ENCODE measurements around the gene ELOVL7. TPM values are rescaled to one million over a fixed set of nuclear protein-coding genes. Genes with fewer than 3 reads are reported as not detected.
"Not testable (repeated sequence)": the region's sequence is repeated elsewhere in the genome, so short reads cannot be mapped to it uniquely, and the experiment has no call there.

ELOVL7 gene
- total RNA-seq, 2 experiments from 2014 or later = not detected

GRCh38 chr5:60722416-60722815 is 121.7 kb downstream of the ELOVL7 start:
- no peak overlapping the region for H3K4me3 Mint-ChIP-seq

GRCh38 chr5:60719329-60719728 is 124.7 kb downstream of the ELOVL7 start:
- Histone ChIP-seq H3K9me3 (ENCODE audit: control insufficient read depth in 1 of 2, insufficient read depth in 1 of 2, low read length in 2 of 2) (peaks cover 0 to 11% of the 10 kb centered on the region in 2 experiments), H3K4me3 (ENCODE audit: low read length) (no peak overlapping the region), H3K27ac (ENCODE audit: low read depth in 1 of 2, low read length in 2 of 2) (no peak overlapping the region), H3K27me3 (ENCODE audit: control insufficient read depth in 1 of 2, insufficient read depth in 2 of 2, low read length in 2 of 2) (peaks cover 2 to 7% of the 10 kb centered on the region in 2 experiments), H3K36me3 (ENCODE audit: insufficient read depth, low read length) (no peaks in the 10 kb centered on the region), H3K4me1 (ENCODE audit: insufficient read depth, low read length) (no peaks in the 10 kb centered on the region)
- Mint-ChIP-seq H3K27ac (no peak overlapping the region), H3K4me3 (no peak overlapping the region), H3K36me3 (ENCODE audit: low read depth) (no peaks in the 10 kb centered on the region), H3K9me3 (peaks cover 5% of the 10 kb centered on the region), H3K27me3 (peaks cover 58% of the 10 kb centered on the region), H3K4me1 (ENCODE audit: low read depth) (no peaks in the 10 kb centered on the region)
- TF ChIP-seq, protein P1, sequence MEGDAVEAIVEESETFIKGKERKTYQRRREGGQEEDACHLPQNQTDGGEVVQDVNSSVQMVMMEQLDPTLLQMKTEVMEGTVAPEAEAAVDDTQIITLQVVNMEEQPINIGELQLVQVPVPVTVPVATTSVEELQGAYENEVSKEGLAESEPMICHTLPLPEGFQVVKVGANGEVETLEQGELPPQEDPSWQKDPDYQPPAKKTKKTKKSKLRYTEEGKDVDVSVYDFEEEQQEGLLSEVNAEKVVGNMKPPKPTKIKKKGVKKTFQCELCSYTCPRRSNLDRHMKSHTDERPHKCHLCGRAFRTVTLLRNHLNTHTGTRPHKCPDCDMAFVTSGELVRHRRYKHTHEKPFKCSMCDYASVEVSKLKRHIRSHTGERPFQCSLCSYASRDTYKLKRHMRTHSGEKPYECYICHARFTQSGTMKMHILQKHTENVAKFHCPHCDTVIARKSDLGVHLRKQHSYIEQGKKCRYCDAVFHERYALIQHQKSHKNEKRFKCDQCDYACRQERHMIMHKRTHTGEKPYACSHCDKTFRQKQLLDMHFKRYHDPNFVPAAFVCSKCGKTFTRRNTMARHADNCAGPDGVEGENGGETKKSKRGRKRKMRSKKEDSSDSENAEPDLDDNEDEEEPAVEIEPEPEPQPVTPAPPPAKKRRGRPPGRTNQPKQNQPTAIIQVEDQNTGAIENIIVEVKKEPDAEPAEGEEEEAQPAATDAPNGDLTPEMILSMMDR (IDR thresholded peaks at IDR 0.05) = no peak
- intact Hi-C loops (cut with DNase I, micrococcal nuclease) = no loop called here
- DNase-seq (no peak), ATAC-seq (ENCODE audit: poor library complexity) (no peak)
- ChIA-PET POLR2A (no interaction called here), CTCF (interaction anchor here (1.2 kb wide), 1 partner anchor 10 kb away, joined by 3 read pairs; no protein-coding TSS in a partner anchor)

More at GRCh38 chr5:60722416-60722815, 121.7 kb downstream of the ELOVL7 start:
- ATAC-seq (ENCODE audit: poor library complexity) = no peak
- H3K27ac ChIP-seq (ENCODE audit: low read depth in 1 of 2, low read length in 2 of 2) = no peak overlapping the region
- H3K36me3 ChIP-seq (ENCODE audit: insufficient read depth, low read length) = no peaks in the 10 kb centered on the region
- no peak overlapping the region for H3K4me3 ChIP-seq (ENCODE audit: low read length)
- Mint-ChIP-seq H3K4me1 (ENCODE audit: low read depth) (no peaks in the 10 kb centered on the region), H3K27ac (no peak overlapping the region), H3K36me3 (ENCODE audit: low read depth) (no peaks in the 10 kb centered on the region), H3K9me3 (no peaks in the 10 kb centered on the region), H3K27me3 (peaks cover 41% of the 10 kb centered on the region)
- ChIA-PET CTCF (no interaction called here), POLR2A (no interaction called here)
- peaks cover 2 to 3% of the 10 kb centered on the region in 2 experiments for H3K27me3 ChIP-seq (ENCODE audit: control insufficient read depth in 1 of 2, insufficient read depth in 2 of 2, low read length in 2 of 2)
- DNase-seq = no peak
- TF ChIP-seq, protein P1 (IDR thresholded peaks at IDR 0.05) = no peak
- no peaks in the 10 kb centered on the region for H3K9me3 ChIP-seq (ENCODE audit: control insufficient read depth in 1 of 2, insufficient read depth in 1 of 2, low read length in 2 of 2)
- intact Hi-C loops (cut with DNase I, micrococcal nuclease) = no loop called here
- H3K4me1 ChIP-seq (ENCODE audit: insufficient read depth, low read length) = no peaks in the 10 kb centered on the region

GRCh38 chr5:60718166-60718892 is 125.7 kb downstream of the ELOVL7 start:
- H3K9me3 ChIP-seq (ENCODE audit: control insufficient read depth in 1 of 2, insufficient read depth in 1 of 2, low read length in 2 of 2) = peaks cover 0 to 11% of the 10 kb centered on the region in 2 experiments
- POLR2A ChIA-PET = no interaction called here
- H3K27ac ChIP-seq (ENCODE audit: low read depth in 1 of 2, low read length in 2 of 2) = no peak overlapping the region
- ATAC-seq (ENCODE audit: poor library complexity) (no peak), DNase-seq (no peak)
- peaks cover 2 to 7% of the 10 kb centered on the region in 2 experiments for H3K27me3 ChIP-seq (ENCODE audit: control insufficient read depth in 1 of 2, insufficient read depth in 2 of 2, low read length in 2 of 2)
- Mint-ChIP-seq H3K36me3 (ENCODE audit: low read depth) (no peaks in the 10 kb centered on the region), H3K9me3 (peaks cover 6% of the 10 kb centered on the region), H3K27me3 (peaks cover 59% of the 10 kb centered on the region), H3K4me1 (ENCODE audit: low read depth) (no peaks in the 10 kb centered on the region), H3K4me3 (no peak overlapping the region), H3K27ac (no peak overlapping the region)
- intact Hi-C loops (cut with DNase I, micrococcal nuclease) = no loop called here
- no peak overlapping the region for H3K4me3 ChIP-seq (ENCODE audit: low read length)
- CTCF ChIA-PET = interaction anchor here (1.2 kb wide), 1 partner anchor 9 kb away, joined by 3 read pairs; no protein-coding TSS in a partner anchor
- no peaks in the 10 kb centered on the region for H3K36me3 ChIP-seq (ENCODE audit: insufficient read depth, low read length)
- TF ChIP-seq, protein P1 (IDR thresholded peaks at IDR 0.05) = no peak
- no peaks in the 10 kb centered on the region for H3K4me1 ChIP-seq (ENCODE audit: insufficient read depth, low read length)

DNA sequence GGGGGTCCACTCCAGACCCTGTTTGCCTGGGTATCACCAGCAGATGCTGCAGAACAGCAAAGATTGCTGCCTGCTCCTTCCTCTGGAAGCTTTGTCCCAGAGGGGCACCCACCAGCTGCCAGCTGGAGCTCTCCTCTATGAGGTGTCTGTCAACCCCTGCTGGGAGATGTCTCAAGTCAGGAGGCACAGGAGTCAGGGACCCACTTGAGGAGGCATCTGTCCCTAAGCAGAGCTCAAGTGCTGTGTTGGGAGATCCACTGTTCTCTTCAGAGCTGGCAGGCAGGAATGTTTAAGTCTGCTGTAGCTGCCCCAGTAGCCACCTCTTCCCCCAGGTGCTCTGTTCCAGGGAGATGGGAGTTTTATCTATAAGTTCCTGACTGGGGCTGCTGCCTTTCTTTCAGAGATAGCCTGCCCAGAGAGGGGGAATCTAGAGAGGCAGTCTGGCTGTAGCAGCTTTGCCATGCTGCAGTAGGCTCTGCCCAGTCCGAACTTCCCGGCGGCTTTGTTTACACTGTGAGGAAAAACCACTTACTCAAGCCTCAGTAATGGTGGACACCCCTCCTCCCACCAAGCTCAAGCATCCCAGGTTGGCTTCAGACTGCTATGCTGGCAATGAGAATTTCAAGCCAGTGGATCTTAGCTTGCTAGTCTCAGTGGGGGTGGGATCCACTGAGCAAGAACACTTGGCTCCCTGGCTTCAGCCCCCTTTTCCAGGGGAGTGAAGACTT is 128.7 kb downstream of the ELOVL7 start:
- Mint-ChIP-seq H3K9me3 (peaks cover 10% of the 10 kb centered on the region), H3K27me3 (peaks cover 58% of the 10 kb centered on the region)
- CTCF ChIA-PET; DNase-seq; H3K27ac Mint-ChIP-seq; intact Hi-C loops (cut with DNase I, micrococcal nuclease); H3K4me1 Mint-ChIP-seq (ENCODE audit: low read depth); H3K36me3 ChIP-seq (ENCODE audit: insufficient read depth, low read length); POLR2A ChIA-PET; H3K27me3 ChIP-seq (ENCODE audit: control insufficient read depth in 1 of 2, insufficient read depth in 2 of 2, low read length in 2 of 2); H3K4me3 Mint-ChIP-seq; H3K27ac ChIP-seq (ENCODE audit: low read depth in 1 of 2, low read length in 2 of 2); ATAC-seq (ENCODE audit: poor library complexity); H3K4me3 ChIP-seq (ENCODE audit: low read length); H3K4me1 ChIP-seq (ENCODE audit: insufficient read depth, low read length); H3K36me3 Mint-ChIP-seq (ENCODE audit: low read depth): not testable (repeated sequence)
- H3K9me3 ChIP-seq (ENCODE audit: control insufficient read depth in 1 of 2, insufficient read depth in 1 of 2, low read length in 2 of 2) = peaks cover 0 to 11% of the 10 kb centered on the region in 2 experiments
